KG1 (cell line): Measurements from ENCODE around the gene PSMD2.
"Not testable (repeated sequence)": the region's sequence is repeated elsewhere in the genome, so short reads cannot be mapped to it uniquely, and the experiment has no call there.

Experiments used
- DNase-seq: peaks from one replicate; lab custom pipeline; 2025; lab: John Stamatoyannopoulos, UW

PSMD2 gene

GRCh38 chr3:184339451-184340135 is 40.6 kb downstream of the PSMD2 start:
- DNase-seq, result not testable (repeated sequence)

GRCh38 chr3:184341925-184342324 is 42.9 kb downstream of the PSMD2 start:
- no peak for DNase-seq

- no peak for DNase-seq
Observed at GRCh38 chr3:184343200-184343876, 44.3 kb downstream of the PSMD2 start.

DNA sequence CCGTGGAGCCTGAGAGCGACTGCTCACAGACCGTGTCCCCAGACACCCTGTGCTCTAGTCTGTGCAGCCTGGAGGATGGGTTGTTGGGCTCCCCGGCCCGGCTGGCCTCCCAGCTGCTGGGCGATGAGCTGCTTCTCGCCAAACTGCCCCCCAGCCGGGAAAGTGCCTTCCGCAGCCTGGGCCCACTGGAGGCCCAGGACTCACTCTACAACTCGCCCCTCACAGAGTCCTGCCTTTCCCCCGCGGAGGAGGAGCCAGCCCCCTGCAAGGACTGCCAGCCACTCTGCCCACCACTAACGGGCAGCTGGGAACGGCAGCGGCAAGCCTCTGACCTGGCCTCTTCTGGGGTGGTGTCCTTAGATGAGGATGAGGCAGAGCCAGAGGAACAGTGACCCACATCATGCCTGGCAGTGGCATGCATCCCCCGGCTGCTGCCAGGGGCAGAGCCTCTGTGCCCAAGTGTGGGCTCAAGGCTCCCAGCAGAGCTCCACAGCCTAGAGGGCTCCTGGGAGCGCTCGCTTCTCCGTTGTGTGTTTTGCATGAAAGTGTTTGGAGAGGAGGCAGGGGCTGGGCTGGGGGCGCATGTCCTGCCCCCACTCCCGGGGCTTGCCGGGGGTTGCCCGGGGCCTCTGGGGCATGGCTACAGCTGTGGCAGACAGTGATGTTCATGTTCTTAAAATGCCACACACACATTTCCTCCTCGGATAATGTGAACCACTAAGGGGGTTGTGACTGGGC is 45.7 kb downstream of the PSMD2 start:
- DNase-seq, result no peak

GRCh38 chr3:184345317-184346144 is 46.5 kb downstream of the PSMD2 start:
- DNase-seq, result no peak

DNA sequence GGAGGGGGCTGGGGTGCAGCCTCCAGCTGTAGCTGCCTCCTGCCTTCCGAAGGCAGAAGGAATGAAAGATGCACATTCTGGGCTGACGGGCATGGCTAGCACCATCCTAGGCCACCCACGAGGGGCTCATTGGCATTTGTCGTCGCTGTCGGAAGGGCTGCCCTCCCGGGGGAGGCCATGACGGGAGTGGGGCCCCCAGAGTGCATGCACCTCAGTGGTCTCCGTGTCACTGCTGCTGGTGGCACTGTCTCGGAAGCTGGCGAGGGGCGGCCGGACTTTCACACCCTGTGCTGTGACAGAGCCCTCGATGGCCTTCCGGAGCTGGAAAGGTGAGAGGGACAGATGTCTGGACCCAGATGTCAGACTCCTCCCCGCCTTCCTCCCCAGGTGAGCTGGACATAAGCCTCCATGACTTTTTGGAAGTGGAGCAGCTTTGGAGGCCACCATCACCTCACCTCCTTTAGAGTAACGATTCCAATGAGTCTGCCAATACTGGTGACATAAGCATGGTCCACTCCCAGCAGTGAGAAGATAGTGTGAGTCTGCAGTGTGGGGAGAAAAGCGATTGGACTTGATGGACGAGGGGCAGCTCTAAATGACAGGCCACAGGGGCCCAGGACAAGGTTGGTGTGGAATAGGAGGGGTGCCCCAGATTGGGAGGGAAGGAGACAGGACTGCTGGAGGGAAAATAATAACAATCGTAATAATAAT is 47.6 kb downstream of the PSMD2 start:
- DNase-seq, result no peak

DNA sequence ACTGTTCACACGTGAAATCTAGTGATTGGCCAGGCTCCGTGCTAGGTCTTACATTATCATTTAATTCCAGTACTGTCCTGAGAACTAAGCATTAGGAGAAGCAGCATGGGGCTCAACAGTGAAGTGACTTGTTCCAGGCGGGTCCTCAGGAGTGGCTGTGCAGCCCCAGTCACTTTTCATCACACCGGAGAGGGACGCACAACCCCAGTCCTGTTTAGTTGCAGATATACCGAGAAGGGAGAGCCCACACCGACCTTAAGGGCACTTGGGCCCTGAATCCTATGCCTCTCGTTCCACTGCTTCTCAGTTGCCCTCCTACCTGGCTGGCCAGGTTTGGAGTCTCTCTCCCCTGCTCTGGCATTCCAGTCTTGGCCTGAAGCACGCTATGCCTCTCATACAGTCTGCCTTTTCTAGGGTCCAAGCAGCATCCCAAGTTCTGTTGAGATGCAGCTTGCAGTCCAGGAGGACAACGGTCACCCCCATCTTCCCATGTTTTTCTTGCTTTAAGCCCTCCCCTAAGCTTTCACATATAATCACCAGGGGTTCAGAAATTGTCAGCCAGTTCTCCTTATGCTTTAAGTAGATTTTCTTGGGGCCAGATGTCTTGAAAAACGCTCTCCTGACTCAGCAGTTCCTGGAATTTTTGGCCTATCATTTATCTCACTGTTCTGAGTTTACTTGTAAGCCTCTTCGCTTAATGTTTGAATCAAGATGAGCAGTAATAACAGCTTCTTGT is 48.4 kb downstream of the PSMD2 start:
- no peak for DNase-seq

- no peak for DNase-seq
Observed at GRCh38 chr3:184348057-184348382, 49.0 kb downstream of the PSMD2 start.

DNA sequence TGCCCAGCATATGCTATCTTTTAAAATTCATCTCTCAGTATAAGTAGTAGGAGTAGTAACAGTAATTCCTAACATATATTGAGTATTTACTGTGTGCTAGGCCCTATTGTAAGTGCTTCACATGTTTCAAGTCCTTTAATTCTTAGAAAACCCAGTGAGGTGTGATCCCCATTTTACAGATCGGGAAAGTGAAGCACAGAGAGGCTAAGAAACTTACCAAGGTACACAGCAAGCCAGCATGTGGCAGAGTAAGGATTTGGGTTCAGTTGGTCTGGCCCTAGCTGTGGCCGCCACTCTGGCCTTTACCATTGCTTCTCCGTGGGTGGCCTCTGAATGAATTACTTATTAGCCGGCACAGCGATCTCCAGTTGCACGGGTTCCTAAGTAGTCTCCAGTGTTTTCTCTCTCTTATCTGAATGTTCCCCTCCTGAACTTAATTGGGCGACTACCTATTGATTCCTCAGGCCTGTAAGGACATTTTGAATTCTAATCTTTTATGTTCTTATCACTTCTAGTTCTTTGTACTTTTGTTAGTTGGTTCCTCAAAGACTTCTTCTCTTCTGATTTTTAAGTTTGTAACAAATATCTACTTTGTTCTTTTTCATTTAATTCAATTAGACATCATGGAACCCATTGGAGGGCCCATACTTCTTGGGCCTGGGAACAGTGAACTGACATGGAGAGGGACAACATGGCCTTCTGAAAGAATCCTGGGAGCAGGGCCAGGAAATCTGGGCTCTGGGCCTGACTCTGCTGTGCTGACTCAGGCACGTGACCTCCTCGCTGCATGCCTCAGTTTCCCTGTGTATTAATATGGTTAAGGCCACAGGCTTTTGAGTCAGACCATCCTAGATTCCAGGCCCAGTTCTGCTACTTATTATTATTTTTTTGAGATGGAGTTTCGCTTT is 50.8 kb downstream of the PSMD2 start:
- DNase-seq, result no peak

GRCh38 chr3:184350618-184351017 is 51.6 kb downstream of the PSMD2 start:
- no peak for DNase-seq

- no peak for DNase-seq
Observed at GRCh38 chr3:184351511-184352148, 52.6 kb downstream of the PSMD2 start.

GRCh38 chr3:184352149-184352785 is 53.2 kb downstream of the PSMD2 start:
- no peak for DNase-seq

- DNase-seq, result no peak
Observed at GRCh38 chr3:184352897-184353545, 54.0 kb downstream of the PSMD2 start.

- no peak for DNase-seq
Observed at GRCh38 chr3:184353546-184353941, 54.5 kb downstream of the PSMD2 start.

DNA sequence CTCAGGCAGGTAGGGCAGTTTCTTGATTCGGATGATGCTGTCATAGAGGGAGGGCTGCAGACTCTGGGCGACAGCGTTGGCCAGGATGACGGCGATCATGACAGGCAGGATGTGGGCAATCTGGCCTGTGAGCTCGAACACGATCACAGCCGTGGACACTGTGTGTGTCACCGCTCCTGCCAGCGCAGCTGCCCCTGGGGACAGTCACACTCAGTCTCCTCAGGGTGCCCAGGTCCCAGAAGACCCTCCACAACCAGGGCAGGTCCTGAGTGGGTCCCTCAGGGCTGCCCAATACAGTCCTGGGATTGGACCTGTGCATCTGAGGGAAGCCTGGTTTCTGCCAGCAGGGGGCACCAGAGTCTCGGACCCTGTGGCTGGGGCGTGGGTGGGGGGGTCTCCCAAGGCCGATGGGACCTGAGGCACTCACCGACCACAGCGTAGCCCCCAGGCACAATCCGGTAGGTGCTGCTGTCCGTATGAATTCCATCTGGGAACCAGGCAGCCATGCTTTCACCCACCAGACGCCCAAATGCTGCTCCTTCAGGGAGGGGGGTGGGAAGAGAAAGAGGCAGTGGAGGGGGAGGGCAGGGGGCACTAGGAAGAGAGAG is 55.2 kb downstream of the PSMD2 start:
- DNase-seq, result no peak

DNA sequence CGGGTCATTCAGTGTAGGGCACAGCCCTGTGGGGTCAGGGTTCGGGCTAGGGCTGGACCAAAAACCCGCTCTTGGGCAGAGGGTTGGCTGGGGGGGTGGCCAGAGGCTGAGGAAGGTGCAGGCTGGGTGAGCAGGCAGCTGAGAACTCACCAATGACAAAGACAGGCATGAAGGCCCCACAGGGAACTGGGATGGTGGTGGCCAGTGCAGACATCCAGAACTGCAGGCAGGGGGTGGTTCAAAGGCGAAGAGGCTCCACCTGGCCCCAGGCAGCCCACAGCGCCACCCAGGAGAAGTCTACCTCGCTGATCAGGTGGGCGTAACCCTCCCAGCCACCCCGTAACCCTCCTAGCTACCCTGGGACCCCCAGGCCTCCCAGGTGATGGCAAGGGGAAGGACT is 55.7 kb downstream of the PSMD2 start:
- no peak for DNase-seq

- no peak for DNase-seq
Observed at GRCh38 chr3:184355261-184356040, 56.4 kb downstream of the PSMD2 start.
